ENCODE data around the gene PCGF6. TPM values are rescaled to one million over a fixed set of nuclear protein-coding genes. Genes with fewer than 3 reads are reported as not detected.

Gene PCGF6
- total RNA-seq, 4 donors from 2014 or later, result 9.4 to 17.3 (median 12.4) TPM

- TF ChIP-seq CTCF (IDR thresholded peaks at IDR 0.05), result no peak
- ATAC-seq (ENCODE audit: low FRiP score), result no peak
- DNase-seq (ENCODE audit: low spot score), result no peak
Measured at GRCh38 chr10:103257812-103258211, 93.1 kb downstream of the PCGF6 start.

GRCh38 chr10:103256613-103257012 is 94.3 kb downstream of the PCGF6 start:
- ATAC-seq (ENCODE audit: low FRiP score), result no peak
- DNase-seq (ENCODE audit: low spot score), result no peak
- TF ChIP-seq CTCF (IDR thresholded peaks at IDR 0.05), result no peak

GRCh38 chr10:103254538-103255325 is 96.2 kb downstream of the PCGF6 start:
- TF ChIP-seq CTCF (IDR thresholded peaks at IDR 0.05), result no peak
- DNase-seq (ENCODE audit: low spot score), result no peak
- ATAC-seq (ENCODE audit: low FRiP score), result no peak

- no peak for TF ChIP-seq CTCF (IDR thresholded peaks at IDR 0.05)
- ATAC-seq (ENCODE audit: low FRiP score) (no peak), DNase-seq (ENCODE audit: low spot score) (no peak)
Measured at GRCh38 chr10:103254113-103254512, 96.8 kb downstream of the PCGF6 start.

Small RNA genes lying within 50 kb of the gene (small RNA-seq; reads per million reads assigned to genes)
- gene RNU11-3P, result not detected

Other genes with a start within 250 kb of the PCGF6 start
- 10 to 100 TPM; 46.9 to 94.6 (median 62.8) TPM for gene NT5C2, start 157.9 kb downstream of the PCGF6 start, total RNA-seq
- gene RPEL1, start 105.3 kb downstream of the PCGF6 start, total RNA-seq, result not detected
- gene INA, start 74.0 kb downstream of the PCGF6 start, total RNA-seq, result not detected
- gene TAF5, start 16.8 kb upstream of the PCGF6 start, total RNA-seq, result 1 to 10 TPM; 3.2 to 5.5 (median 4.6) TPM
- gene ATP5MK, start 45.3 kb upstream of the PCGF6 start, total RNA-seq, result 100 to 1,000 TPM; 149 to 299 (median 222) TPM
- gene PDCD11, start 45.5 kb upstream of the PCGF6 start, total RNA-seq, result 10 to 100 TPM; 16.1 to 55.2 (median 23.8) TPM
- 100 to 1,000 TPM in 1 of 4 donors, 10 to 100 TPM in 3; 63.5 to 113 (median 74.9) TPM for gene CALHM2, start 101.2 kb upstream of the PCGF6 start, total RNA-seq
- not detected for gene CALHM1, start 107.8 kb upstream of the PCGF6 start, total RNA-seq
- not detected for gene CALHM3, start 128.1 kb upstream of the PCGF6 start, total RNA-seq
- under 1 TPM in 2 of 4 donors, not detected in 2; 0.12 to 0.13 TPM for gene NEURL1, start 142.6 kb upstream of the PCGF6 start, total RNA-seq

Measured in omental fat pad (tissue), 4 donors.